HCT116 (cell line): ENCODE results near the gene ZNF792. TPM values are rescaled to one million over a fixed set of nuclear protein-coding genes. Genes with fewer than 3 reads are reported as not detected.

ENCODE experiments used
- ATAC-seq: fragments of 200-7000 bp; cut with Tn5 transposase; 2 replicates; pipeline ENCODE4 v1.9.1; 2020; ENCODE audit warnings: mild to moderate bottlenecking, moderate library complexity
- BruUV-seq: library from RNA; stranded (reverse); fragments of 400-500 nt; replicated peaks from 2 replicates; lab custom pipeline; 2021; lab: Mats Ljungman, UMichigan
- CTCF ChIA-PET: fragments of 300-600 bp; sonication (Branson Sonifier 250); formaldehyde crosslinking; loops from one replicate; lab custom pipeline; 2021; ENCODE audit warnings: antibody characterized with exemption; lab: Charles Lee
- POLR2A ChIA-PET: fragments of 300-600, 350-600 bp; sonication (Branson Sonifier 250); formaldehyde crosslinking; loops from one replicate; lab custom pipeline; 2021; ENCODE audit warnings: antibody characterized with exemption; lab: Charles Lee
- RAD21 ChIA-PET, 2 experiments: fragments of 300-600 bp; sonication (Branson Sonifier 250); formaldehyde crosslinking; loops; one replicate each; lab custom pipeline; 2023; ENCODE audit warnings: low total read pairs in 2 of 2; ENCODE audit not compliant: uncharacterized antibody in 2 of 2, unreplicated experiment in 2 of 2, low non-redundant PET in 1 of 2; lab: Charles Lee
- DNase-seq: peaks from one replicate; pipeline ENCODE4 v3.0.0-alpha.2; 2010; ENCODE audit warnings: low read depth, low spot score
- H2AFZ ChIP-seq: fragments of 200-600 bp; shearing (Covaris generic), sonication (generic); 2 replicates; pipeline ENCODE4 v1.6.1; 2017; ENCODE audit warnings: low read depth, mixed run types, mixed read lengths, antibody characterized with exemption, low read length; ENCODE audit not compliant: poor library complexity, severe bottlenecking
- H3K27ac ChIP-seq: 2 replicates; pipeline ENCODE4 v1.5.1; 2012; ENCODE audit warnings: low read depth, low read length
- H3K27me3 ChIP-seq: fragments of 200-600 bp; sonication (generic); 2 replicates; pipeline ENCODE4 v1.6.1; 2016; ENCODE audit warnings: mixed run types, low read length, mixed read lengths; ENCODE audit not compliant: insufficient read depth
- H3K36me3 ChIP-seq, 2 experiments: fragments of 200-500 bp in 1 of 2; fragments of 200-600 bp in 1 of 2; sonication (Bioruptor generic) in 1 of 2; sonication (generic) in 1 of 2; 2 replicates each; pipeline versions ENCODE4 v1.5.1 to v1.6.1; 2014 to 2016; ENCODE audit warnings: low read length in 2 of 2, inconsistent platforms in 1 of 2, mixed read lengths in 1 of 2, mixed run types in 1 of 2; ENCODE audit not compliant: insufficient read depth in 2 of 2, control insufficient read depth in 1 of 2
- H3K4me1 ChIP-seq, 2 experiments: fragments of 200-600 bp in 1 of 2; sonication (generic) in 1 of 2; 2 replicates each; pipeline versions ENCODE4 v1.5.1 to v1.6.1; 2012 to 2017; ENCODE audit warnings: low read length in 2 of 2, inconsistent platforms in 1 of 2, mild to moderate bottlenecking in 1 of 2, mixed read lengths in 1 of 2, mixed run types in 1 of 2, moderate library complexity in 1 of 2; ENCODE audit not compliant: insufficient read depth in 2 of 2, control insufficient read depth in 1 of 2
- H3K4me2 ChIP-seq: fragments of 200-600 bp; sonication (generic); 2 replicates; pipeline ENCODE4 v1.6.1; 2017; ENCODE audit warnings: mixed run types, low read length, mixed read lengths
- H3K4me3 ChIP-seq, 2 experiments: fragments of 200-600 bp in 1 of 2; sonication (generic) in 1 of 2; replicated peaks in 1 of 2; 2 replicates each; pipeline ENCODE4 v1.5.1; 2011 to 2016; ENCODE audit warnings: low read length in 2 of 2, control low read depth in 1 of 2, low read depth in 1 of 2, mild to moderate bottlenecking in 1 of 2, mixed read lengths in 1 of 2, mixed run types in 1 of 2
- H3K79me2 ChIP-seq: fragments of 200-600 bp; sonication (generic); 2 replicates; pipeline ENCODE4 v1.6.1; 2017; ENCODE audit warnings: mild to moderate bottlenecking, mixed run types, low read length, moderate library complexity, mixed read lengths; ENCODE audit not compliant: insufficient read depth
- H3K9ac ChIP-seq: fragments of 200-600 bp; sonication (generic); 2 replicates; pipeline ENCODE4 v1.6.1; 2016; ENCODE audit warnings: low read length, mixed read lengths
- H3K9me2 ChIP-seq: fragments of 200-600 bp; sonication (generic), shearing (Covaris generic); 2 replicates; pipeline ENCODE4 v1.6.1; 2017; ENCODE audit warnings: mixed run types, mild to moderate bottlenecking, moderate library complexity; ENCODE audit not compliant: insufficient read depth
- H3K9me3 ChIP-seq, 2 experiments: fragments of 200-500 bp in 1 of 2; fragments of 200-600 bp in 1 of 2; sonication (Bioruptor generic) in 1 of 2; sonication (generic) in 1 of 2; 2 replicates each; pipeline ENCODE4 v1.6.1; 2014 to 2017; ENCODE audit warnings: low read length in 2 of 2, mixed read lengths in 2 of 2, inconsistent platforms in 1 of 2, low read depth in 1 of 2, mild to moderate bottlenecking in 1 of 2, mixed run types in 1 of 2, moderate library complexity in 1 of 2; ENCODE audit not compliant: control insufficient read depth in 1 of 2, insufficient read depth in 1 of 2
- H4K20me1 ChIP-seq: fragments of 200-600 bp; sonication (generic), shearing (Covaris generic); 2 replicates; pipeline ENCODE4 v1.6.1; 2017; ENCODE audit warnings: mixed run types, mild to moderate bottlenecking, moderate library complexity; ENCODE audit not compliant: insufficient read depth
- CEBPB ChIP-seq: IDR thresholded peaks from 2 replicates; pipeline ENCODE4 v1.6.1; 2012; ENCODE audit warnings: low read depth
- EGR1 ChIP-seq: IDR thresholded peaks from 2 replicates; pipeline ENCODE4 v1.6.1; 2012; ENCODE audit warnings: low read depth
- FOSL1 ChIP-seq: IDR thresholded peaks from 2 replicates; pipeline ENCODE4 v1.6.1; 2012; ENCODE audit warnings: low read depth
- JUND ChIP-seq: IDR thresholded peaks from 2 replicates; pipeline ENCODE4 v1.6.1; 2012
- MAX ChIP-seq: IDR thresholded peaks from 2 replicates; pipeline ENCODE4 v1.6.1; 2012
- RAD21 ChIP-seq: IDR thresholded peaks from 2 replicates; pipeline ENCODE4 v1.6.1; 2012; ENCODE audit warnings: low read depth, mild to moderate bottlenecking
- REST ChIP-seq: IDR thresholded peaks from 2 replicates; pipeline ENCODE4 v1.6.1; 2012; ENCODE audit warnings: low read depth
- SRF ChIP-seq: IDR thresholded peaks from 2 replicates; pipeline ENCODE4 v1.6.1; 2012; ENCODE audit warnings: low read depth
- intact Hi-C: fragments of 100-400 bp; cut with micrococcal nuclease; formaldehyde crosslinking; loops from 2 replicates; pipeline ENCODE4 v1.10.0; 2022
- total RNA-seq: library from RNA; stranded (reverse); gene quantifications from one replicate; pipeline ENCODE4 v1.2.1, GENCODE V29; 2021; ENCODE audit not compliant: unreplicated experiment

Gene ZNF792
- total RNA-seq, 1 experiment from 2014 or later: 3.6 TPM

DNA sequence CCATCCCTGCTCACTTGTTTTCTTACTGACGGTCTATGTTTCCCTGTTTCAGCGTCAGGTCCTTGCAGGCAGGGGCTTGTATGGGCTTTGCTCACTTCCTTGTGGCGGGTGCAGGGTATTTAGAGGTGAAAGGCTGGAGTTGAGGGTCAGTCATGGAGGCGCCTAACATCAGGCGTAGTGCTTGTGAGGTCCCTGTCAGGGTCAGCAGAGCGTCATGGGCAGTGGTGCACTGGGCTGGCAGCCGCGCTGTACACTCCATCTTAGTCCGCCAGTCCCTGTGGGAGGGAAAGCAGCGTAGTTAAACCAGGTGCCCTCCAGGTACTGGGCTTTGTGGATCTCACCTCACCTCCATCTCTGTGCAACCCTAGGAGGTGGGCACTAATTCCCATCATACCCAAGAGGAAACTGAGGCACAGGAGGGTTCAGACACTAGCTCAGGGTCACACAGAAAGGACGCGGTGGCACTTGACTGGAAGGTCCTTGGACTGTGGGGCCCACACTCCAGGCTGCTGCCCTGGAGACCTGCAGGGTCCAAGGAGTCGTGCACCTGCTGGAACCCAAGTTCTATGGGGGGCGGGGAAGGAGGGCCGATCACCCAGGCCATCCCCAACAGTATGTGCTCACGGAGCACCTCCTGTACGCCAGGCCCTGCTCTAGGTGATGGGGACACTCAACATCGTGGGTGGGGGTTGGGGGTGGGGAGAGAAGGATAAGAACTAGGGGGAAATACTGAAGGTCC is 40.7 kb upstream of the ZNF792 start:
- Histone ChIP-seq H3K9me2 (no peaks in the 10 kb centered on the region), H3K27me3 (no peaks in the 10 kb centered on the region), H4K20me1 (no peaks in the 10 kb centered on the region), H3K9me3 (no peaks in the 10 kb centered on the region), H2AFZ (no peak overlapping the region), H3K4me2 (no peak overlapping the region), H3K27ac (no peak overlapping the region), H3K79me2 (peaks cover 49% of the 10 kb centered on the region), H3K4me3 (no peak overlapping the region), H3K36me3 (peaks cover 5 to 12% of the 10 kb centered on the region in 2 experiments; a peak in 3 of 4 replicates), H3K4me1 (peaks cover 5 to 14% of the 10 kb centered on the region in 2 experiments; a peak in 2 of 4 replicates), H3K9ac (no peak overlapping the region)
- no peak for TF ChIP-seq REST
- TF ChIP-seq JUND: no peak
- no peak for TF ChIP-seq EGR1
- TF ChIP-seq MAX: no peak
- TF ChIP-seq CEBPB: no peak
- TF ChIP-seq FOSL1: no peak
- no peak for TF ChIP-seq RAD21
- TF ChIP-seq SRF: no peak
- no peak for ATAC-seq
- RAD21 ChIA-PET: no interaction called here
- no peak for DNase-seq
- POLR2A ChIA-PET: no interaction called here
- BruUV-seq: no TSS peak
- CTCF ChIA-PET: no interaction called here
- intact Hi-C loops: no loop called here
